ENCODE data around the gene YTHDC2. TPM values are rescaled to one million over a fixed set of nuclear protein-coding genes. Genes with fewer than 3 reads are reported as not detected.
A peak's percentile ranks its signal among the peaks of the same experiment; 100 is the strongest.

The YTHDC2 gene
- polyA plus RNA-seq, 2 donors = 7.5 to 8.9 TPM

- Histone ChIP-seq H3K4me3 (ENCODE audit: low read depth in 1 of 2, low read length in 2 of 2) (no peak overlapping the region), H3K9me3 (ENCODE audit: control insufficient read depth in 2 of 2, insufficient read depth in 1 of 2, low read depth in 1 of 2, low read length in 1 of 2) (no peaks in the 10 kb centered on the region), H3K36me3 (ENCODE audit: control insufficient read depth in 2 of 2, insufficient read depth in 2 of 2, low read length in 1 of 2) (peaks cover 0 to 3% of the 10 kb centered on the region in 2 donors), H3K27me3 (ENCODE audit: control insufficient read depth in 1 of 2, insufficient read depth in 2 of 2, low read length in 2 of 2) (no peaks in the 10 kb centered on the region), H3K4me1 (ENCODE audit: control insufficient read depth in 2 of 2, insufficient read depth in 2 of 2, low read length in 1 of 2) (no peaks in the 10 kb centered on the region), H3K27ac (ENCODE audit: low read depth in 2 of 2, low read length in 1 of 2) (no peak overlapping the region)
- 96 to 97% methylated on average over 2 of the region's 2 CpGs for WGBS, 2 donors
Measured at GRCh38 chr5:113538313-113538712, 24.8 kb downstream of the YTHDC2 start.

GRCh38 chr5:113546703-113547183, 33.2 kb downstream of the YTHDC2 start:
- Histone ChIP-seq H3K9me3 (ENCODE audit: control insufficient read depth in 2 of 2, insufficient read depth in 1 of 2, low read depth in 1 of 2, low read length in 1 of 2) (no peaks in the 10 kb centered on the region), H3K36me3 (ENCODE audit: control insufficient read depth in 2 of 2, insufficient read depth in 2 of 2, low read length in 1 of 2) (peaks cover 0 to 3% of the 10 kb centered on the region in 2 donors), H3K27me3 (ENCODE audit: control insufficient read depth in 1 of 2, insufficient read depth in 2 of 2, low read length in 2 of 2) (no peaks in the 10 kb centered on the region), H3K4me3 (ENCODE audit: low read depth in 1 of 2, low read length in 2 of 2) (no peak overlapping the region), H3K27ac (ENCODE audit: low read depth in 2 of 2, low read length in 1 of 2) (peak overlapping the region; percentile 55), H3K4me1 (ENCODE audit: control insufficient read depth in 2 of 2, insufficient read depth in 2 of 2, low read length in 1 of 2) (no peaks in the 10 kb centered on the region)
- 64 to 69% methylated on average over 3 of the region's 3 CpGs for WGBS, 2 donors

- Histone ChIP-seq H3K36me3 (ENCODE audit: control insufficient read depth in 2 of 2, insufficient read depth in 2 of 2, low read length in 1 of 2) (peaks cover 0 to 3% of the 10 kb centered on the region in 2 donors), H3K4me3 (ENCODE audit: low read depth in 1 of 2, low read length in 2 of 2) (no peak overlapping the region)
- 77 to 95% methylated on average over 2 of the region's 2 CpGs for WGBS, 2 donors
Measured at GRCh38 chr5:113548396-113548795, 34.9 kb downstream of the YTHDC2 start.

GRCh38 chr5:113552137-113552536, 38.6 kb downstream of the YTHDC2 start:
- 97 to 100% methylated on average over 1 of the region's 1 CpG for WGBS, 2 donors
- H3K27me3 ChIP-seq (ENCODE audit: control insufficient read depth in 1 of 2, insufficient read depth in 2 of 2, low read length in 2 of 2) = no peaks in the 10 kb centered on the region
- no peaks in the 10 kb centered on the region for H3K36me3 ChIP-seq (ENCODE audit: control insufficient read depth in 2 of 2, insufficient read depth in 2 of 2, low read length in 1 of 2)
- no peaks in the 10 kb centered on the region for H3K9me3 ChIP-seq (ENCODE audit: control insufficient read depth in 2 of 2, insufficient read depth in 1 of 2, low read depth in 1 of 2, low read length in 1 of 2)
- no peak overlapping the region for H3K27ac ChIP-seq (ENCODE audit: low read depth in 2 of 2, low read length in 1 of 2)
- H3K4me1 ChIP-seq (ENCODE audit: control insufficient read depth in 2 of 2, insufficient read depth in 2 of 2, low read length in 1 of 2) = no peaks in the 10 kb centered on the region
- H3K4me3 ChIP-seq (ENCODE audit: low read depth in 1 of 2, low read length in 2 of 2) = no peak overlapping the region

More at GRCh38 chr5:113548396-113548795, 34.9 kb downstream of the YTHDC2 start:
- no peaks in the 10 kb centered on the region for H3K4me1 ChIP-seq (ENCODE audit: control insufficient read depth in 2 of 2, insufficient read depth in 2 of 2, low read length in 1 of 2)
- H3K27ac ChIP-seq (ENCODE audit: low read depth in 2 of 2, low read length in 1 of 2) = no peak overlapping the region
- H3K27me3 ChIP-seq (ENCODE audit: control insufficient read depth in 1 of 2, insufficient read depth in 2 of 2, low read length in 2 of 2) = no peaks in the 10 kb centered on the region
- H3K9me3 ChIP-seq (ENCODE audit: control insufficient read depth in 2 of 2, insufficient read depth in 1 of 2, low read depth in 1 of 2, low read length in 1 of 2) = no peaks in the 10 kb centered on the region

- no peaks in the 10 kb centered on the region for H3K36me3 ChIP-seq (ENCODE audit: control insufficient read depth in 2 of 2, insufficient read depth in 2 of 2, low read length in 1 of 2)
- H3K4me3 ChIP-seq (ENCODE audit: low read depth in 1 of 2, low read length in 2 of 2) = no peak overlapping the region
- H3K9me3 ChIP-seq (ENCODE audit: control insufficient read depth in 2 of 2, insufficient read depth in 1 of 2, low read depth in 1 of 2, low read length in 1 of 2) = no peaks in the 10 kb centered on the region
- no peak overlapping the region for H3K27ac ChIP-seq (ENCODE audit: low read depth in 2 of 2, low read length in 1 of 2)
- no peaks in the 10 kb centered on the region for H3K4me1 ChIP-seq (ENCODE audit: control insufficient read depth in 2 of 2, insufficient read depth in 2 of 2, low read length in 1 of 2)
- H3K27me3 ChIP-seq (ENCODE audit: control insufficient read depth in 1 of 2, insufficient read depth in 2 of 2, low read length in 2 of 2) = no peaks in the 10 kb centered on the region
Measured at GRCh38 chr5:113552620-113553019, 39.1 kb downstream of the YTHDC2 start.

- Histone ChIP-seq H3K4me1 (ENCODE audit: control insufficient read depth in 2 of 2, insufficient read depth in 2 of 2, low read length in 1 of 2) (no peaks in the 10 kb centered on the region), H3K27ac (ENCODE audit: low read depth in 2 of 2, low read length in 1 of 2) (no peak overlapping the region), H3K4me3 (ENCODE audit: low read depth in 1 of 2, low read length in 2 of 2) (no peak overlapping the region), H3K36me3 (ENCODE audit: control insufficient read depth in 2 of 2, insufficient read depth in 2 of 2, low read length in 1 of 2) (peaks cover 0 to 2% of the 10 kb centered on the region in 2 donors), H3K27me3 (ENCODE audit: control insufficient read depth in 1 of 2, insufficient read depth in 2 of 2, low read length in 2 of 2) (no peaks in the 10 kb centered on the region), H3K9me3 (ENCODE audit: control insufficient read depth in 2 of 2, insufficient read depth in 1 of 2, low read depth in 1 of 2, low read length in 1 of 2) (no peaks in the 10 kb centered on the region)
- 96 to 97% methylated on average over 3 of the region's 3 CpGs for WGBS, 2 donors
Measured at GRCh38 chr5:113562828-113563400, 49.4 kb downstream of the YTHDC2 start.

- no peaks in the 10 kb centered on the region for H3K4me1 ChIP-seq (ENCODE audit: control insufficient read depth in 2 of 2, insufficient read depth in 2 of 2, low read length in 1 of 2)
- H3K36me3 ChIP-seq (ENCODE audit: control insufficient read depth in 2 of 2, insufficient read depth in 2 of 2, low read length in 1 of 2) = peaks cover 2 to 4% of the 10 kb centered on the region in 2 donors
- H3K9me3 ChIP-seq (ENCODE audit: control insufficient read depth in 2 of 2, insufficient read depth in 1 of 2, low read depth in 1 of 2, low read length in 1 of 2) = no peaks in the 10 kb centered on the region
- no peaks in the 10 kb centered on the region for H3K27me3 ChIP-seq (ENCODE audit: control insufficient read depth in 1 of 2, insufficient read depth in 2 of 2, low read length in 2 of 2)
- H3K27ac ChIP-seq (ENCODE audit: low read depth in 2 of 2, low read length in 1 of 2) = no peak overlapping the region
- WGBS, 2 donors = 96 to 97% methylated on average over 5 of the region's 5 CpGs
- no peak overlapping the region for H3K4me3 ChIP-seq (ENCODE audit: low read depth in 1 of 2, low read length in 2 of 2)
Measured at GRCh38 chr5:113569396-113569795, 55.9 kb downstream of the YTHDC2 start.

- Histone ChIP-seq H3K4me1 (ENCODE audit: control insufficient read depth in 2 of 2, insufficient read depth in 2 of 2, low read length in 1 of 2) (no peaks in the 10 kb centered on the region), H3K36me3 (ENCODE audit: control insufficient read depth in 2 of 2, insufficient read depth in 2 of 2, low read length in 1 of 2) (peaks cover 2 to 8% of the 10 kb centered on the region in 2 donors), H3K27ac (ENCODE audit: low read depth in 2 of 2, low read length in 1 of 2) (no peak overlapping the region), H3K27me3 (ENCODE audit: control insufficient read depth in 1 of 2, insufficient read depth in 2 of 2, low read length in 2 of 2) (no peaks in the 10 kb centered on the region), H3K4me3 (ENCODE audit: low read depth in 1 of 2, low read length in 2 of 2) (no peak overlapping the region), H3K9me3 (ENCODE audit: control insufficient read depth in 2 of 2, insufficient read depth in 1 of 2, low read depth in 1 of 2, low read length in 1 of 2) (no peaks in the 10 kb centered on the region)
- WGBS, 2 donors = 93 to 100% methylated on average over 2 of the region's 2 CpGs
Measured at GRCh38 chr5:113572716-113573115, 59.2 kb downstream of the YTHDC2 start.

- Histone ChIP-seq H3K4me1 (ENCODE audit: control insufficient read depth in 2 of 2, insufficient read depth in 2 of 2, low read length in 1 of 2) (no peaks in the 10 kb centered on the region), H3K36me3 (ENCODE audit: control insufficient read depth in 2 of 2, insufficient read depth in 2 of 2, low read length in 1 of 2) (peaks cover 2 to 8% of the 10 kb centered on the region in 2 donors), H3K9me3 (ENCODE audit: control insufficient read depth in 2 of 2, insufficient read depth in 1 of 2, low read depth in 1 of 2, low read length in 1 of 2) (no peaks in the 10 kb centered on the region), H3K4me3 (ENCODE audit: low read depth in 1 of 2, low read length in 2 of 2) (no peak overlapping the region), H3K27me3 (ENCODE audit: control insufficient read depth in 1 of 2, insufficient read depth in 2 of 2, low read length in 2 of 2) (no peaks in the 10 kb centered on the region), H3K27ac (ENCODE audit: low read depth in 2 of 2, low read length in 1 of 2) (no peak overlapping the region)
- WGBS, 2 donors = 83 to 90% methylated on average over 2 of the region's 2 CpGs
Measured at GRCh38 chr5:113574417-113574816, 60.9 kb downstream of the YTHDC2 start.

GRCh38 chr5:113575074-113575473, 61.6 kb downstream of the YTHDC2 start:
- Histone ChIP-seq H3K4me3 (ENCODE audit: low read depth in 1 of 2, low read length in 2 of 2) (no peak overlapping the region), H3K9me3 (ENCODE audit: control insufficient read depth in 2 of 2, insufficient read depth in 1 of 2, low read depth in 1 of 2, low read length in 1 of 2) (no peaks in the 10 kb centered on the region), H3K27me3 (ENCODE audit: control insufficient read depth in 1 of 2, insufficient read depth in 2 of 2, low read length in 2 of 2) (no peaks in the 10 kb centered on the region), H3K27ac (ENCODE audit: low read depth in 2 of 2, low read length in 1 of 2) (no peak overlapping the region), H3K36me3 (ENCODE audit: control insufficient read depth in 2 of 2, insufficient read depth in 2 of 2, low read length in 1 of 2) (peaks cover 2 to 8% of the 10 kb centered on the region in 2 donors), H3K4me1 (ENCODE audit: control insufficient read depth in 2 of 2, insufficient read depth in 2 of 2, low read length in 1 of 2) (no peaks in the 10 kb centered on the region)
- 74 to 91% methylated on average over 4 of the region's 4 CpGs for WGBS, 2 donors
